GM10248 (cell line): Measurements from ENCODE around the gene EPHA7.

Experiments
- CTCF ChIA-PET: fragments of 300-600 bp; sonication (Branson Sonifier 250); formaldehyde crosslinking; extraction: SDS; loops from one replicate; lab custom pipeline; 2021; ENCODE audit warnings: antibody characterized with exemption; lab: Yijun Ruan, JAX
- POLR2A ChIA-PET: fragments of 350-650 bp; sonication (Branson Sonifier 250); formaldehyde crosslinking; extraction: SDS; loops from one replicate; lab custom pipeline; 2020; ENCODE audit warnings: antibody characterized with exemption; lab: Yijun Ruan, JAX
- DNase-seq: peaks from one replicate; pipeline ENCODE4 v3.0.0; 2012; ENCODE audit errors: extremely low spot score
- TF ChIP-seq, protein P1 (sequence below): IDR thresholded peaks from 2 replicates; pipeline ENCODE4 v1.5.1; 2012; ENCODE audit warnings: mild to moderate bottlenecking, low read depth; ENCODE audit errors: extremely low read depth, missing control alignments, control extremely low read depth

The EPHA7 gene

DNA sequence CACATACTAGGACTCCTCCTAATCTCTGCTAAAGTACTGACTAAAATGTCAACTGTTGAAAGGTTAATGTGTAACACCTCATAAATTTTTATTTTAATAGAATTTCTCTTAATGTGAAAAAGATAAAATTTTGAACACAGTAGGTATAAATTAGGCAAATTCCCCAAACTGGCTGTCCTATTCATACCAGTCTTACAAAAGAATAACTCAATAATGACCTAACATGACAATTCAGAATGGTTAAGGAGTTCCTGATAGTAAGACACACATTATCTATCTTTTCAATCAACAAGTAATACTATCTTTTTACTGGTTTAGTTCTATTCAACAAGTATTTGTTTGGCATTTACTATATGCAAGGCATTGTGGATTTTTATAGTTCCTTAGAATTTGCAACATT, 141.1 kb downstream of the EPHA7 start:
- TF ChIP-seq, protein P1, sequence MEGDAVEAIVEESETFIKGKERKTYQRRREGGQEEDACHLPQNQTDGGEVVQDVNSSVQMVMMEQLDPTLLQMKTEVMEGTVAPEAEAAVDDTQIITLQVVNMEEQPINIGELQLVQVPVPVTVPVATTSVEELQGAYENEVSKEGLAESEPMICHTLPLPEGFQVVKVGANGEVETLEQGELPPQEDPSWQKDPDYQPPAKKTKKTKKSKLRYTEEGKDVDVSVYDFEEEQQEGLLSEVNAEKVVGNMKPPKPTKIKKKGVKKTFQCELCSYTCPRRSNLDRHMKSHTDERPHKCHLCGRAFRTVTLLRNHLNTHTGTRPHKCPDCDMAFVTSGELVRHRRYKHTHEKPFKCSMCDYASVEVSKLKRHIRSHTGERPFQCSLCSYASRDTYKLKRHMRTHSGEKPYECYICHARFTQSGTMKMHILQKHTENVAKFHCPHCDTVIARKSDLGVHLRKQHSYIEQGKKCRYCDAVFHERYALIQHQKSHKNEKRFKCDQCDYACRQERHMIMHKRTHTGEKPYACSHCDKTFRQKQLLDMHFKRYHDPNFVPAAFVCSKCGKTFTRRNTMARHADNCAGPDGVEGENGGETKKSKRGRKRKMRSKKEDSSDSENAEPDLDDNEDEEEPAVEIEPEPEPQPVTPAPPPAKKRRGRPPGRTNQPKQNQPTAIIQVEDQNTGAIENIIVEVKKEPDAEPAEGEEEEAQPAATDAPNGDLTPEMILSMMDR = no peak
- ChIA-PET CTCF (no interaction called here), POLR2A (no interaction called here)
- no peak for DNase-seq

DNA sequence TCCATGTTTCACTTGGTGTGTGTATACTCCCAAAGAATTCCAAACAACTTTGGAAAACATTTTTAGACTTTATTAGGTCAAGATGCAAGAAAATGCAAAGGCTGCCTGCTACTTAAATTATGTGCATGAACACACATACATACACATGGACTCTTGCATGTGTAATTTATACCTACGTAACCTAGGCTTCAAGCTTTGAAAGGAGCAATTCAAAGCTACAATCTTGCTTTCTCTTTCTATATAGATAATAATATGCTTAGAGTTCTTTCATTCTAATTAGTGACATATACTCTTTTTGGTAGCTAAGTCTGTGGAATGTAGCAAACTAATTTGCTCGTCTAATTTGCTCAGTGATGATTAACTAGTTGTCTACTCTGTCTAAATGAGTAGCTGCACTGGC, 146.5 kb downstream of the EPHA7 start:
- ChIA-PET CTCF (no interaction called here), POLR2A (no interaction called here)
- no peak for DNase-seq
- TF ChIP-seq, protein P1 = no peak

DNA sequence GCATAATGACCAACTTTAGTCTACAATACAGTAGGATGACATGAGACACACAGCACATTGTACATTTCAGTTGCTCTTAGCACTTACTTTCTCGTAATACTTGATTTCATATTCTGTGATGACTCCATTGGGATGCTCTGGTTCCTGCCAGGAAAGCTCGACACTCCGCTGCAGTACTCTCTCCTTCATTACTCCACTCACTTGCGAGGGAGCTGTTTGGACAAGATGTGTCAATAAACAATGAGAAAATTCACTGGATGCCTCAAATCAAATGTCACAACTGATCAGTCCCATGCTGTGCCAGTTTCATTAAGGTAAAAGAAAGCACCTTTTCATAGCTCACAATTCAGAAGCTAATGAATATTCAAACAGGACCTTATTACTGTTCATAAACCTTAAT, 147.1 kb downstream of the EPHA7 start:
- TF ChIP-seq, protein P1 = no peak
- ChIA-PET POLR2A (no interaction called here), CTCF (no interaction called here)
- no peak for DNase-seq

DNA sequence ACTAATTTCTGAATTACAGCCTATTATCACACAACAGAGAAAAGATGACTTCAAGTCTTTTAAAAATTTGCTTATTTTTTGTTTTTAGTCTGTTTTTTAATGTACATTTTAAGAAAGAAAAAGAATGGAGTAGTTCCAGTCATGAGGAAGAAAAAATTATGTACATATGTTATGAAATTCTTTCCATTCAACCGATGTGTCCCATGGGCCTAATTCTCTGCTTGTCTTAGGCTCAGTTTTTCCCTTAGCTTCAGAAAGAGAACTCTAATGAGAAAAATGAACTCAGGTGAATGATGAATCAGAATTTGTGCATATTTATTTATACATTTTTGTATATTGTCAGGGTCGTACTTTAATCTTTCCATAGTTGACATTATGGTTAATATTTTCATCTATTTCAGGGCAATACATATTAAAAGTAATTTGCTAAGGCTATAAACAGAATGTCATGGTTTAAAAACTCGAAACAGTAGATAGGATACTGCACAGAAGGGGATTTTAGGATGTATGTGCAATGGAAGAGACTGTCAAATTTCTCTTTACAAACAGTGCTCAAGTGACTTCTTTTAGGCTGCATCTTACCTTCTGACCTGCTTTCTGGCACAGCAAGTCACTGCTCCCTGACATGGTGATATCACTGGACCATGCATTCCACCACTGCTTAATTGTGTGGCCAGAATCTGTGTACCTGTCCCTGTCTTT, 153.1 kb downstream of the EPHA7 start:
- POLR2A ChIA-PET = no interaction called here
- TF ChIP-seq, protein P1 = no peak
- DNase-seq = no peak
- CTCF ChIA-PET = no interaction called here

DNA sequence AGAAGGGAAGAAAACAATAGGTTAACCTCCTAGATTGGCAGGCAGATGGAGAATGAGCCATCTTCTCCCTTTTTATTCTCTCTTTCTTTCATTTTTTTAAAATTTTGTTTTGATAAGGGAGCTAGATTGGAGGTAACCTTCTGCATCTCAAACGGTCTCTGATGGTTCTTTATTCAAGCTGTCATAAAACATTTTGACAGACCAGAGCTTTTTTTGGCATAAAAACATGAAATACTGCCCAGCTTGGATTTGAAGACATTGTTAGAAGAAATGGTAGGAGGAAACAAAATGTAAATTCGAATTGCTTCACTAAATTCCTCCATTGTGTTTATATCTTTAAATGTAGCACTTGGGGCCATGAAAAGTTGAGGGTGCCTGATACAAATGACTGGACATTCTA, 158.5 kb downstream of the EPHA7 start:
- ChIA-PET CTCF (interaction anchor here (0.6 kb wide), 1 partner anchor 35 kb away, joined by 3 read pairs; no protein-coding TSS in a partner anchor), POLR2A (no interaction called here)
- DNase-seq = no peak
- TF ChIP-seq, protein P1 = no peak

DNA sequence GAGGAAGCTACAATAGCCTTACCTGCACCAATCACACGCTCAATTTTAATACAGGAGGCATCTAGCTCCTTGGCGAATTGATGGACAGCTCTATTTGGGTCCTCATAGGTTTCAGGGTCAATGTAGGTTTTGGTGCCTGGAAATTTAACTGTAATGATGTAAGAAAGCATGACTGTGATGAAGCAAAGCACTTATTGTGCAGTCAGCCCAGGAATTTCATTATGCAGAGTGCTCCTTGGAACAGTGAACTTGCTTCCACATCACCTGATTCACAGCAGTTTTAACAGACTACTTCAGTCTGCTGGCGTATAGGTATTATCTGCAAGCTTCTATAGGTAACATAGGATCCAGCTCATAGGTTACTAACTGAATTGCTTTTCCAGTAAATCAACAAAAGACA, 160.0 kb downstream of the EPHA7 start:
- TF ChIP-seq, protein P1 = no peak
- ChIA-PET POLR2A (no interaction called here), CTCF (interaction anchor here (1.1 kb wide), 1 partner anchor 9 kb away, joined by 3 read pairs; no protein-coding TSS in a partner anchor)
- DNase-seq = no peak
